Stimulated activated CD8-positive, alpha-beta memory T cell treated with anti-CD3 and anti-CD28 coated beads, Interleukin-7, amount 100 ng/mL, for 1 hour (primary cell): ENCODE measurements around the gene NCKAP5.
"Not testable (repeated sequence)": the region's sequence is repeated elsewhere in the genome, so short reads cannot be mapped to it uniquely, and the experiment has no call there.

Experiments
- DNase-seq, 2 donors: peaks; one replicate each; pipeline ENCODE4 v3.0.0-alpha.2; 2020; ENCODE audit warnings: low read depth in 2 of 2

The NCKAP5 gene

GRCh38 chr2:133209325-133209724 lies 358.9 kb downstream of the NCKAP5 start:
- DNase-seq: no peak

GRCh38 chr2:133206666-133207065 lies 361.6 kb downstream of the NCKAP5 start:
- not testable (repeated sequence) for DNase-seq

- no peak for DNase-seq
These were observed 363.8 kb downstream of the NCKAP5 start for GRCh38 chr2:133204421-133204820.

DNA sequence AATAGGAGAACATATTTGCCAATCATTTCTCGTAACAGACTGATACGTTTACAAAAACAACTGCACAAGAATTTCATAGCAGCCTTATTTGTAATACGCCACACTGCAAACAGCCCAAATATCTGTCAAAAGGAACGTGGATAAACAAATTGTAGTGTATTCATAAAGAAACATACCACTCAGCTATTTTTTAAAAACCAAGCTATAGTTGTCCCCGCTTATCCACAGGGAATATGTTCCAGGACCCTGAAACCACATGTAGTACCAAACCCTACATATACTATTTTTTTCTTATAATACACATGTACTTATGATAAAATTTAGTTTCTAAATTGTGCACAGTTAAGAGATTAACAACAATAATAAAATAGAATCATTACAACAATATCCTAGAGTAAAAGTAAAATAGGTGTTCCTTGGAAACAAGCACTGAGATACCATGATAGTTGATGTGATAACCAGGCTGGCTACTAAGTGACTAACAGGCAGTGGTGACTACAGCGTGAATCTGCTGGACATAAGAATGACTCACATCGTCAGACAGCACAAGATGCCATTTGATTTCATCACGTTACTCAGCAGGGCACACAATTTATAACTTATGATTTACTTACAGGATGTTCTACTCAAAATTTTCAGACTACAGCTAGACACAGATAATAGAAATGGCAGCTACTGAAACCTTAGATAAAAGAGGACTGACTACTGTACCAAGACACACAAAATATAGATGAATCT lies 367.4 kb downstream of the NCKAP5 start:
- no peak for DNase-seq

- no peak for DNase-seq
These were observed 369.6 kb downstream of the NCKAP5 start for GRCh38 chr2:133198678-133199077.

- DNase-seq: no peak
These were observed 371.1 kb downstream of the NCKAP5 start for GRCh38 chr2:133197156-133197555.

DNA sequence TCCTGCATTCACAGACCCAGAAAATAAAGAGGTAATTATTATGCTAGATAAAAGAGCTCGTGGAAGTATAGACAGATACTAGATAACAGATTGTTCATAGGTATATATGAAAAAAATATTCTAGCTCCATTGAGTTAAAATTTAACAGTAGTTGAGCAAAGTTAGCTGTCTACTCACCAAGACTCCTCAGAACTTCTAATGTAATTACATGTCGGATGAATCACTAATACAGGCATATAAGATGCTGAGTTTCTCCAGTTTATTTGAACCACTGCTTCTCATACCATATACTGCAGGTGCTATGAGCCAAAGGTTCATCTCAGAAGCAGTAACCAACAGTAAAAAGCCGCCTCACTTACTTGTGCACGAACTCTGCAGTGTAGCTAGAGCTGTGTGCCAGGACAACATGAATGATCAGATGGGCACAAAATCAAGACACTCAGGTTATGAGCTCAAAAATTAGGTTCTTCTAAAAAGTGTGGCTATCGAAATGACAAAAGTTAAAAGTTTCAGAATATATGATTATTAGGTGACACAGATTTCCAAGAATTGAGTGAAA lies 373.4 kb downstream of the NCKAP5 start:
- no peak for DNase-seq

GRCh38 chr2:133194362-133194655 lies 374.0 kb downstream of the NCKAP5 start:
- DNase-seq: no peak

DNA sequence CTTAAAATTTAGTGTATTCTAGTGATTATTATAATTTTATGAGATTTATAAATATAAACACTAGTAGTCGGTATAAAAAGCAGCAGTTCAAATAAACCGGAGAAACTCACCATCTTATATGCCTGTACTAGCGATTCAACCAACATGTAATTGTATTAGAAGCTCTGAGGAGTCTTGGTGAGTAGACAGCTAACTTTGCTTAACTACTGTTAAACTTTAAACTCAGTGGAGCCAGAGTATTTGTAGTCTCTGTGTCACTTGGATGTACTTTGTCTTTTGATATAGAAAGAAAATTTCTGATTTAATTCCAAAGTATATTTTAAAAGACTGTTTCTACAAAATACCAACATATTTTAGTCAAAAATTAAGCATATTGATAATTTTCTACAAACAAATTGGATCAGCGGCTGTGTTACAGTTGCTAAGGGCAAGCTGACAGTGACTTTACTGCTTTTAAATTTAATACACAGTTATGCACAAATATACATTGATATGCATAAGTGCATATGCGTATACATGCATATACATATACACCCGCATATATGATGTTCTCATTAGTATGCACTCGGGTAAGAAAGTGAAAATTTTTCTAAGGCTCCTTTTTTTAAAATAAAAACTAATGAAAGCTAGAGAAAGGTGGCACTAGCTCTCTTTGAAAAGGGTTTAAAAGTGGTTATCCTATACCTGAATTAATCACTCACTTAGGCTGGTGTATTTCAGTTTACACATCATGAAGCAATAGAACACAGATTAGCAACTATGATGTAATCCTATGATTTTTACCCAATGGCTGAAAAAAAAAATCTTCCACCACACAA lies 374.5 kb downstream of the NCKAP5 start:
- DNase-seq: no peak

DNA sequence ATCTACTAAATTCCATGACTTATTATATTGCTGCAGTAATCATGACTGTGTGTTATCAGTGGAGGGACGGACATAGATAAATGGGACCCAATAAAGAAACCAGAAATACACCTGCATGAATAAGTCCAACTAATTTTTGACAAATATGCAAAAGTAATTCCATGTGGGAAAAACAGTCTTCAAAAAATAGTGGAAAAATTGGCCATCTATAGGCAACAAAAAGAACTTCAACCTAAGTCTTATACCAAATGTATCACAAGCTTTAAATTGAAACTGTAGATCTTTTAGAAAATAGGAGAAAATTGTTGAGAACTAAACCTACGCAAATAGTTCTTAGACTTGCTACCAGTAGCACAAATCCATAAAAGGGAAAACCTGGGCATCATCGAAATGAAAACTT lies 376.2 kb downstream of the NCKAP5 start:
- DNase-seq: no peak

- DNase-seq: no peak
These were observed 391.1 kb downstream of the NCKAP5 start for GRCh38 chr2:133177196-133177595.

DNA sequence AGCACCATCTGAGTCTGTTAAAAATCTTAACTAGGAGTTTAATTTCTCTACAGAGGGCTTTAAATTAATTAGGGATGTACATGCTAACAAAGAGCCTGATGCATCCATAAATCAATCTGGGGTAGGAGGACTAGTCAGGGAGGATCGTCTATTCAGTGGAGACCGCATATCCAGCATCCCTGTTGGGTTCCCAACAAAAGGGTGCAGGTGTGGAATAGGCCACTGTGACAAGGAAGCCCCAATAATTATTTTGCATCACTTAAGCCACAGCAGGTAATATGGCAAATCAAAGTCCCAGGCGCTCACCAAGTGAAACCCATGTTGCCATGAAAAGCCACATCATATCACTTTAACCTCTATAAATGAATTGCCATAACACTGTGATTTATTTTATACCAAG lies 392.3 kb downstream of the NCKAP5 start:
- no peak for DNase-seq

- DNase-seq: no peak
These were observed 395.0 kb downstream of the NCKAP5 start for GRCh38 chr2:133173224-133173623.

DNA sequence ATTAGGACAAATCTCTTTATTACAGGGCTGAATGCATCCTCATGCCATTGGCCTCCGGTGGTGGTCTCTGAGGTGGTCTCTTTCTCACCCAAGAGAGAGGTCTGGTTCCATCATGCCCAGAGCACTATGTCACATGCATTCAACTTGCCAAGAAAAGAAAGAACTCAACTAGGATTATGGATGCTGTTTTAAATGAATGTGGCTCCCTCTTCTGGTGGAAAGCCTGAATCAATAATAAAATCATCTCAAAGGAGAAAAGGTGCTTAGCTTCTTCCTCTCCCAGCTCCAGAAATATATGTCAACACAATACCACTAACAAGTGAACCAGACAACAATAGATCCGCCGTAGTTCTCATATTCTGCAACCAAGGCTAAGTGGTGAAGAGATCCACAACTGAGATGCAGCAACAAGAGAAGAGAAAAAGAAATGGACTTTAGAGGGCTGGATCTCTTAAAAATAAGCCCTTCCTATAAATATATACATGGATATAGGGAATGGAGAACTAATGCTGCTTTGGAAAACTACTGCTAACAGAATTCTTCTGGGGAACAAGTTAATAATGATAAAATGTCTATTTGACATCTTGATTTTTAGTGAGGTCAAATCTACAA lies 396.8 kb downstream of the NCKAP5 start:
- no peak for DNase-seq

DNA sequence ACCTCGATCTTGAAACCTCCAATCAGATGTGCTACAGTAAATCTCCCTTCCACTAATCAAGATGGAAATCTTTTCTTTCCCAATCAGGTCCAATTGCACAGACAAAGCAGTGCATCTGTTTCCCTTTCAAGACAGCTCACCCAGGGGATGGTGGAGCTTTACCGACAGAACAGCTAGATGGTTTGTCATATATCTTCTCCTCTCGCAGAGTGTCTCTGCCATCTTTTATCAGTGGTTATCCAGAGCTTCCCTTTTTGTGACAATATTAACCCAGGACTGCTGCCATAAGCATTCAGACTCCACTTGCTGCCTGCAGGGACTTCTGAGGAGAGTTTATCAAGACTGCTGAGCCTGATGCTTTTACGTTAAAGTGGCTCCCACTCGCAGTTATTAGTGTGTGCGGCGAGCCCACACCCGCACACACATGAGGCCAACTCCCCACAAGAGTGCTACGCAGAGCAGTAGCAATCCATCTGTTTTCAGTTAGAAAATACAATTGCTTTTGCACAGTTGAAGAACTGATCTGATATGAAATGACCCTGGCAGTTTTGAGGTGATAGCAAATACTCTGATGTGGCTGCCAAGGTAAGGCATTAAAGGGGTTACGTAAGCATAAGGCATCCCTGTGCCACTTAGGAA lies 398.9 kb downstream of the NCKAP5 start:
- DNase-seq: no peak

DNA sequence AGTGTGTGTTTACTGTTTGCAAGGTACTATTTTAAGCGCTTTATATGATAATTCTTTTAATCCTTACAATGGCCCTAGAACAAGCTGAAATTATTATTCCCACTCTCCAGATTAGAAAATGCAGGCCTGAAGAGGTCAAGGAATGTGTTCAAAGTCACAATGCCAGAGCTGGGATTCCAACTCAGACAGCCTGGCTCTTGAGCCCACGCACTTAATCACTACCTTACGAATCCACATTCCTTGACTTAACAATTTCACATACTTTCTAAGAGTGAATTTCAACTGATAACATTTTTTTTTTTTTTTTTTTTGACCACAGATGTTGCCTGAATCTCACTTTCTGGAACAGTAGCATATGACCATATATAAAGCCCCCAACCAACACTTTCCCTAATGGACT lies 400.3 kb downstream of the NCKAP5 start:
- no peak for DNase-seq

GRCh38 chr2:133167223-133167622 lies 401.0 kb downstream of the NCKAP5 start:
- DNase-seq: no peak

DNA sequence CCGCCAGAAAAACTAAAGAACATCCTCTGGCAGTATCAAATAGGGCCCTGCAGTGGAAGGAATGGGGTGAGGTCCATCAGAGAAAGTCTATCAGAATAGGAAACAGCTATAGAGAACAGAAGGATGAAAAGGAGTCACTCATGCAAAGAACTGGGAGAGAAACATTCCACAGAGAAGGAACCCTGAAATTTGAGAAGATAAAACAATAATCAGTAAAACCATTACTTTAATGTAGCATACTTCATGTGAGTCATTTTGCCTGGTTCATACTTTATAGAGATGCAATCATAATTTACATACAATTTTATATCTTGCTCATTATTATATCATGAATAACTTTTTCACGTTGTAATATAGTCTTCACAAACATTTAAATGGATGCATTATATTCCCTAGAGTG lies 402.2 kb downstream of the NCKAP5 start:
- DNase-seq: no peak

DNA sequence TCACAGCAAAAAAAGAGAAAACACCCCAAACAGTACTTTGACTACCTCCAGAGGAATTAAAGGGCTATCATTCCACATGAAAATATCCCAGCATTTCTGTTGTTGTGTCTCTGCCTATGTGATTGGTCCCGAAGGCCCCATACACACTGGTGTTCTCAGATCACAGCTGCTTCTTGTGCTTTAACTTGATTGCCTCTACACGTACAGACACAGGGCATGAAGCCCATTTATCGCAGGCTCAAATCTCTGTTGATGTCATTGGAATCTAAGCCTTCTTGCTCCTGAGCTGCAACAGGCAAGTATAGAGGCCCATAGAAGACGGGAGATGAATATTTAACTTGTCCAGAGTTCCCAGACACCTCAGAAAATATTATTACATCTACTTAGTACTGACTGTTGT lies 405.2 kb downstream of the NCKAP5 start:
- no peak for DNase-seq

GRCh38 chr2:133158442-133158841 lies 409.8 kb downstream of the NCKAP5 start:
- DNase-seq: no peak

DNA sequence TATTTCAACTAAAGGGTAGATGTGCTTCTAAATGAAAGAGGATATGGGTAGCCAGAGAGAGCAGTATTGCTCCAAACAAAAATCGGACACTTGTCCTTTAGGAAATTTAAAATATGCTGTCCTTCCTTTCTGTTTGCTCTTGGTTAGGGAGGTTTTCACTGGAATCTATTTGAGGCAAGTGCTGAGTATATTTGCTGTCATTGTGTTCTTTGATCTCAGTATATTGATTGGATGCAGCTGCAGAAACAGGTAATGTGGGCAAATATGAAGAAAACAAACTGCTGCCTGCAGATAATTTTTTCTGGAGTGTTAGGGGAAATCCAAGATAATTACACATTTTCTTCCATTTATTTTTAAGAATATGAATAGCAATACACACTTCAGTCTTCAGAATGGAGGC lies 410.2 kb downstream of the NCKAP5 start:
- DNase-seq: no peak

- DNase-seq: no peak
These were observed 411.1 kb downstream of the NCKAP5 start for GRCh38 chr2:133157141-133157540.
